Liver (tissue), 9 donors: ENCODE measurements around the gene HGFAC. TPM values are rescaled to one million over a fixed set of nuclear protein-coding genes. Genes with fewer than 3 reads are reported as not detected.
"Not testable (repeated sequence)": the region's sequence is repeated elsewhere in the genome, so short reads cannot be mapped to it uniquely, and the experiment has no call there.

ENCODE experiments used
- DNase-seq: peaks from one replicate; pipeline ENCODE4 v3.0.0-alpha.2; 2017; ENCODE audit warnings: low spot score
- H3K27ac ChIP-seq, 2 donors: one replicate each; pipeline ENCODE4 v1.7.0; 2013; ENCODE audit warnings: inconsistent platforms in 2 of 2, low read length in 2 of 2, control low read depth in 1 of 2, low read depth in 1 of 2, mild to moderate bottlenecking in 1 of 2
- H3K27me3 ChIP-seq, 4 donors: one replicate each; pipeline versions ENCODE4 v1.6.1 to v1.7.0; 2013; ENCODE audit warnings: low read length in 3 of 4, inconsistent platforms in 1 of 4, mild to moderate bottlenecking in 1 of 4, moderate library complexity in 1 of 4; ENCODE audit not compliant: control insufficient read depth in 4 of 4, insufficient read depth in 4 of 4
- H3K36me3 ChIP-seq, 4 donors: one replicate each; pipeline versions ENCODE4 v1.6.1 to v1.7.0; 2013; ENCODE audit warnings: low read length in 3 of 4, mild to moderate bottlenecking in 3 of 4, low read depth in 1 of 4, moderate library complexity in 1 of 4; ENCODE audit not compliant: control insufficient read depth in 4 of 4, insufficient read depth in 3 of 4
- H3K4me1 ChIP-seq, 4 donors: one replicate each; pipeline versions ENCODE4 v1.6.1 to v1.7.0; 2013; ENCODE audit warnings: low read length in 3 of 4, mild to moderate bottlenecking in 3 of 4, moderate library complexity in 1 of 4; ENCODE audit not compliant: control insufficient read depth in 4 of 4, insufficient read depth in 4 of 4
- H3K4me3 ChIP-seq, 3 donors: one replicate each; pipeline versions ENCODE4 v1.6.1 to v1.7.0; 2013; ENCODE audit warnings: low read length in 3 of 3, control low read depth in 1 of 3, low read depth in 1 of 3, mild to moderate bottlenecking in 1 of 3
- H3K9ac ChIP-seq, 2 donors: one replicate each; pipeline ENCODE4 v1.7.0; 2013; ENCODE audit warnings: low read length in 2 of 2, mild to moderate bottlenecking in 2 of 2, moderate library complexity in 2 of 2, control low read depth in 1 of 2, low read depth in 1 of 2
- H3K9me3 ChIP-seq, 4 donors: one replicate each; pipeline versions ENCODE4 v1.6.1 to v1.7.0; 2013; ENCODE audit warnings: low read length in 3 of 4; ENCODE audit not compliant: control insufficient read depth in 4 of 4
- EGR1 ChIP-seq, 2 donors: IDR thresholded peaks; 2 replicates each; pipeline ENCODE4 v1.6.1; 2016 to 2018; ENCODE audit warnings: antibody characterized with exemption in 2 of 2, low read depth in 2 of 2
- HNF4A ChIP-seq, 2 donors: conservative IDR thresholded peaks; 2 replicates each; pipeline ENCODE4 v1.6.1; 2016; ENCODE audit warnings: antibody characterized with exemption in 2 of 2, mild to moderate bottlenecking in 2 of 2
- JUND ChIP-seq, 2 donors: IDR thresholded peaks; 2 replicates each; pipeline ENCODE4 v1.6.1; 2016; ENCODE audit warnings: antibody characterized with exemption in 2 of 2
- NR2F2 ChIP-seq: IDR thresholded peaks from 2 replicates; pipeline ENCODE4 v1.6.1; 2016; ENCODE audit warnings: antibody characterized with exemption
- RAD21 ChIP-seq, 2 donors: IDR thresholded peaks; 2 replicates each; pipeline ENCODE4 v1.6.1; 2016; ENCODE audit warnings: antibody characterized with exemption in 2 of 2, mild to moderate bottlenecking in 2 of 2
- RXRA ChIP-seq, 2 donors: IDR thresholded peaks; 2 replicates each; pipeline ENCODE4 v1.6.1; 2017 to 2018; ENCODE audit warnings: antibody characterized with exemption in 2 of 2, mild to moderate bottlenecking in 1 of 2
- TAF1 ChIP-seq: conservative IDR thresholded peaks from 2 replicates; pipeline ENCODE4 v1.6.1; 2016; ENCODE audit warnings: antibody characterized with exemption, mild to moderate bottlenecking
- WGBS: extraction: QIAGEN DNeasy Blood & Tissue Kit; methylation state at CpG from one replicate; pipeline ENCODE4 v1.1.7; 2013; 5-methylcytosine and 5-hydroxymethylcytosine counted together
- polyA plus RNA-seq, 2 donors: library from polyadenylated mRNA; stranded (reverse) in 1 of 2; unstranded in 1 of 2; fragments of 200-250 nt in 1 of 2; fragments of >200 nt in 1 of 2; fragmentation: Nextera tagmentation in 1 of 2; extraction: Ambion mirVana in 1 of 2; gene quantifications; one replicate each; pipeline versions ENCODE4 v1.2.1 to v1.2.3, GENCODE V29; 2013 to 2015
- total RNA-seq, 2 donors: library from RNA; depleted of rRNA; stranded (reverse); fragments of >200 nt; gene quantifications; one replicate each; pipeline ENCODE4 v1.2.3, GENCODE V29; 2014
- TF ChIP-seq, protein P1 (sequence below): fragments of 150-350 bp; IDR thresholded peaks from 2 replicates; pipeline ENCODE4 v1.5.1; 2017; ENCODE audit warnings: improper control_type of control experiment, low read depth, low read length; ENCODE audit not compliant: missing input control
- TF ChIP-seq, protein P2 (sequence below): IDR thresholded peaks from 2 replicates; pipeline ENCODE4 v1.6.1; 2016; ENCODE audit warnings: antibody characterized with exemption
- TF ChIP-seq, protein P3 (sequence below): IDR thresholded peaks from 2 replicates; pipeline ENCODE4 v1.6.1; 2016; ENCODE audit warnings: antibody characterized with exemption
- donor health status: healthy.
- donor health status: healthy.
- donor health status: healthy.
- donor health status: healthy.
- donor health status: healthy.

HGFAC gene
- total and polyA plus RNA-seq, 4 donors = 23.3 to 133 (median 82.7) TPM

DNA sequence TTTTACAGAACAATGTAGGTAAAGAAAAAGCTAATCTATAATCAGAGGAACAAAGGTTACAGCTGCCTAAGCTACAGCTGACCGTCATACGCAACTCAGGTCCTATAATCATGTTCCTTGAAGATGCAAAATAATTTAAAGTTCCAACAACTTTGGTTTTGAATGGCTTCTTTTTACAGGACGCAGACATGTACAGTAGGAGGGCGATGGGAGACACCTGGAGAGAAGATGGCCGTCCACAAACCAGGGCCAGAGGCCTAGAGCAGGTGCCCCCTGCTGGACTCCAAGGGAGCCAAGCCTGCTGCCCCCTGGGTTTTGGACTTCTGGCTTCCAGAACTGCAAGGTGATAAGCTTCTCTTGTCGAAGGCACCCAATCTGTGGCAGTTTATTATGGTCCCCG is 10.6 kb downstream of the HGFAC start:
- Histone ChIP-seq H3K36me3 (peaks cover 0 to 8% (median 2%) of the 10 kb centered on the region in 4 donors), H3K4me3 (no peak overlapping the region), H3K9me3 (no peaks in the 10 kb centered on the region), H3K4me1 (no peaks in the 10 kb centered on the region), H3K9ac (no peak overlapping the region), H3K27me3 (no peaks in the 10 kb centered on the region), H3K27ac (peak overlapping the region; percentile 15 to 43)
- DNase-seq = no peak
- no peak for TF ChIP-seq HNF4A (conservative IDR thresholded peaks at IDR 0.05)
- no peak for TF ChIP-seq RXRA (IDR thresholded peaks at IDR 0.05)
- TF ChIP-seq, protein P1, sequence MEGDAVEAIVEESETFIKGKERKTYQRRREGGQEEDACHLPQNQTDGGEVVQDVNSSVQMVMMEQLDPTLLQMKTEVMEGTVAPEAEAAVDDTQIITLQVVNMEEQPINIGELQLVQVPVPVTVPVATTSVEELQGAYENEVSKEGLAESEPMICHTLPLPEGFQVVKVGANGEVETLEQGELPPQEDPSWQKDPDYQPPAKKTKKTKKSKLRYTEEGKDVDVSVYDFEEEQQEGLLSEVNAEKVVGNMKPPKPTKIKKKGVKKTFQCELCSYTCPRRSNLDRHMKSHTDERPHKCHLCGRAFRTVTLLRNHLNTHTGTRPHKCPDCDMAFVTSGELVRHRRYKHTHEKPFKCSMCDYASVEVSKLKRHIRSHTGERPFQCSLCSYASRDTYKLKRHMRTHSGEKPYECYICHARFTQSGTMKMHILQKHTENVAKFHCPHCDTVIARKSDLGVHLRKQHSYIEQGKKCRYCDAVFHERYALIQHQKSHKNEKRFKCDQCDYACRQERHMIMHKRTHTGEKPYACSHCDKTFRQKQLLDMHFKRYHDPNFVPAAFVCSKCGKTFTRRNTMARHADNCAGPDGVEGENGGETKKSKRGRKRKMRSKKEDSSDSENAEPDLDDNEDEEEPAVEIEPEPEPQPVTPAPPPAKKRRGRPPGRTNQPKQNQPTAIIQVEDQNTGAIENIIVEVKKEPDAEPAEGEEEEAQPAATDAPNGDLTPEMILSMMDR = peak; percentile 25
- peak in 1 of 2 donors; percentile 63 for TF ChIP-seq RAD21 (IDR thresholded peaks at IDR 0.05)
- no peak for TF ChIP-seq TAF1
- no peak for TF ChIP-seq JUND (IDR thresholded peaks at IDR 0.05)
- 85% methylated on average over 7 of the region's 7 CpGs for WGBS

DNA sequence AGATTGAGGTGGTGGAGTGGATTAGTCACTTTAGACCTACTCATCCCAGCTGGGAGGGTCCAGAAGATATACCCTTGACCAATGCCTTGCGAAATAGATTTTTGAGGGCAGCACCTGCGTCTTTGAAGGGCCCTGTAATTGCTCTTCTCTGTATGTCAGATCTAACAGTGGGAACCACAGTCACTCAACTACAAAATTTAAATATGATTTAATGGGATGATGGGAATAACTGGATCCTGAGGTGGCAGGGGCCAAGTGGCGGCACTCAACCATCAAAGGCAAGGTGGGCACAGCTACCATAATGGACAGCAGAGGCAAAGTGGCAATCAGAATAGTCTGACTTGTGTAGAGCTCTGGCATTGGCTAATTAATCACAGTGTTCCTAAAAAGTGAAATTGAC is 13.8 kb downstream of the HGFAC start:
- H3K9ac ChIP-seq, H3K4me1 ChIP-seq, H3K9me3 ChIP-seq, H3K4me3 ChIP-seq, H3K36me3 ChIP-seq, H3K27ac ChIP-seq, DNase-seq, H3K27me3 ChIP-seq: not testable (repeated sequence)
- WGBS = 96% methylated on average over 3 of the region's 3 CpGs

DNA sequence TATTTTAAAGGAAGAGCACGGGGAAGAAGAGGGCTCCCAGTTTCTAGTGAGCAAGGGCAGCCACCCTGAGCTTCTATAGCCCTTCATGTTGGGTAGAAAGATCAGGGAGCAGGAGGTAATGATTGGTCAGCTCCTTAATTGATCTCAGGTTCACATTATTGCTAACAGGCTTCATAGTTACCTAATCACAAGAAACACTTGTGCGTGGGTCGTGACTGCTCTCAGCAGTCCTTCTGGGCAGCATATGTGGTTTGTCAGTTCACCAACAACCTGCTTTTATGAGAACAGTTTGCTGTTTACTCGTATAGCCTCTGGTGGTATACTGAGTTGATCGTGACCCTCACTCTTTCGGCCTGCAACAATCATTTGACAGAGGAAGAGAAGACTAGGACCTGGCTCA is 16.6 kb downstream of the HGFAC start:
- no peaks in the 10 kb centered on the region for H3K9me3 ChIP-seq
- peaks cover 9 to 21% (median 17%) of the 10 kb centered on the region in 4 donors for H3K4me1 ChIP-seq
- H3K9ac ChIP-seq = no peak overlapping the region
- TF ChIP-seq EGR1 (IDR thresholded peaks at IDR 0.05; ENCODE audit: low read depth in 2 of 2) (no peak), JUND (IDR thresholded peaks at IDR 0.05) (no peak), RXRA (IDR thresholded peaks at IDR 0.05) (no peak), RAD21 (IDR thresholded peaks at IDR 0.05) (no peak), NR2F2 (no peak)
- TF ChIP-seq, protein P1 = no peak
- TF ChIP-seq, protein P2, sequence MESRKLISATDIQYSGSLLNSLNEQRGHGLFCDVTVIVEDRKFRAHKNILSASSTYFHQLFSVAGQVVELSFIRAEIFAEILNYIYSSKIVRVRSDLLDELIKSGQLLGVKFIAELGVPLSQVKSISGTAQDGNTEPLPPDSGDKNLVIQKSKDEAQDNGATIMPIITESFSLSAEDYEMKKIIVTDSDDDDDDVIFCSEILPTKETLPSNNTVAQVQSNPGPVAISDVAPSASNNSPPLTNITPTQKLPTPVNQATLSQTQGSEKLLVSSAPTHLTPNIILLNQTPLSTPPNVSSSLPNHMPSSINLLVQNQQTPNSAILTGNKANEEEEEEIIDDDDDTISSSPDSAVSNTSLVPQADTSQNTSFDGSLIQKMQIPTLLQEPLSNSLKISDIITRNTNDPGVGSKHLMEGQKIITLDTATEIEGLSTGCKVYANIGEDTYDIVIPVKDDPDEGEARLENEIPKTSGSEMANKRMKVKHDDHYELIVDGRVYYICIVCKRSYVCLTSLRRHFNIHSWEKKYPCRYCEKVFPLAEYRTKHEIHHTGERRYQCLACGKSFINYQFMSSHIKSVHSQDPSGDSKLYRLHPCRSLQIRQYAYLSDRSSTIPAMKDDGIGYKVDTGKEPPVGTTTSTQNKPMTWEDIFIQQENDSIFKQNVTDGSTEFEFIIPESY = no peak
- TF ChIP-seq, protein P3, sequence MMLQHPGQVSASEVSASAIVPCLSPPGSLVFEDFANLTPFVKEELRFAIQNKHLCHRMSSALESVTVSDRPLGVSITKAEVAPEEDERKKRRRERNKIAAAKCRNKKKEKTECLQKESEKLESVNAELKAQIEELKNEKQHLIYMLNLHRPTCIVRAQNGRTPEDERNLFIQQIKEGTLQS = no peak
- no peaks in the 10 kb centered on the region for H3K36me3 ChIP-seq
- no peaks in the 10 kb centered on the region for H3K27me3 ChIP-seq
- H3K27ac ChIP-seq = no peak overlapping the region
- H3K4me3 ChIP-seq = no peak overlapping the region
- no peak for DNase-seq
- 93% methylated on average over 6 of the region's 6 CpGs for WGBS

DNA sequence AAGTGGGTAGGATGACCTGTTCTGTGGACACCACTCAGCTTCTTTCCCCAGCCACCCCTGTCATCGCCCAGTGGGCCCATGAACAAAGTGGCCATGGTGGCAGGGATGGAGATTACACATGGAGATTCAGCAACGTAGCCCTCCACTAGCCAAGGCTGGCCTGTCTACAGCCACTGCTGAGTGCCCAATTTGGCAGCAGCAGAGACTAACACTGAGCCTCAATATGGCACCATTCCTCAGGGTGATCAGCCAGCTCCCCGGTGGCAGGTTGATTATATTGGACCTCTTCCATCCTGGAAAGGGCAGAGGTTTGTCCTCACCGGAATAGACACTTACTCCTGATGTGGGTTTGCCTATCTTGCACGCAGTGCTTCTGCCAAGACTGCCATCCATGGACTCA is 17.4 kb downstream of the HGFAC start:
- not testable (repeated sequence) for H3K27ac ChIP-seq, H3K27me3 ChIP-seq, H3K36me3 ChIP-seq, H3K9ac ChIP-seq, H3K9me3 ChIP-seq, DNase-seq, H3K4me3 ChIP-seq
- WGBS = 58% methylated on average over 5 of the region's 5 CpGs
- peaks cover 12 to 26% (median 21%) of the 10 kb centered on the region in 4 donors for H3K4me1 ChIP-seq
